ENCODE data around the gene RTP5. TPM values are rescaled to one million over a fixed set of nuclear protein-coding genes. Genes with fewer than 3 reads are reported as not detected.

Gene RTP5
- total and polyA plus RNA-seq, 2 experiments from 2014 or later, result not detected

GRCh38 chr2:241891315-241891987, 21.9 kb downstream of the RTP5 start:
- TF ChIP-seq EZH2phosphoT487 (IDR thresholded peaks at IDR 0.05; ENCODE audit: low read depth, severe bottlenecking, unreplicated experiment), result no peak
- no peak for TF ChIP-seq EZH2 (IDR thresholded peaks at IDR 0.05; ENCODE audit: borderline replicate concordance)
- TF ChIP-seq CTCF (IDR thresholded peaks at IDR 0.05; ENCODE audit: poor library complexity), result no peak
- no peak for DNase-seq (ENCODE audit: low spot score)
- H3K4me1 ChIP-seq (ENCODE audit: insufficient read depth), result peaks cover 8% of the 10 kb centered on the region
- H3K9me3 ChIP-seq (ENCODE audit: low read depth), result no peaks in the 10 kb centered on the region
- no peak overlapping the region for H3K27ac ChIP-seq
- H3K36me3 ChIP-seq (replicated peaks; ENCODE audit: insufficient read depth, low read depth), result no peaks in the 10 kb centered on the region
- H3K9me2 ChIP-seq (replicated peaks; ENCODE audit: insufficient read depth), result no peaks in the 10 kb centered on the region
- no peaks in the 10 kb centered on the region for H3K79me2 ChIP-seq
- no peaks in the 10 kb centered on the region for H3K27me3 ChIP-seq
- H3K4me3 ChIP-seq, result no peak overlapping the region
- no peak overlapping the region for H3K4me2 ChIP-seq
- no peaks in the 10 kb centered on the region for H4K20me1 ChIP-seq (ENCODE audit: insufficient read depth, poor library complexity, severe bottlenecking)
- no peak overlapping the region for H2AFZ ChIP-seq
- 94% methylated on average over 26 of the region's 27 CpGs for WGBS (ENCODE audit: low lambda C conversion rate, missing lambda C conversion rate)

GRCh38 chr2:241891988-241892298, 22.4 kb downstream of the RTP5 start:
- Histone ChIP-seq H3K4me3 (no peak overlapping the region), H3K79me2 (no peaks in the 10 kb centered on the region), H3K4me1 (ENCODE audit: insufficient read depth) (peaks cover 6% of the 10 kb centered on the region), H4K20me1 (ENCODE audit: insufficient read depth, poor library complexity, severe bottlenecking) (no peaks in the 10 kb centered on the region), H3K27ac (no peak overlapping the region), H3K9me3 (ENCODE audit: low read depth) (no peaks in the 10 kb centered on the region), H3K4me2 (no peak overlapping the region), H3K36me3 (replicated peaks; ENCODE audit: insufficient read depth, low read depth) (no peaks in the 10 kb centered on the region), H2AFZ (no peak overlapping the region), H3K9me2 (replicated peaks; ENCODE audit: insufficient read depth) (no peaks in the 10 kb centered on the region), H3K27me3 (no peaks in the 10 kb centered on the region)
- WGBS (ENCODE audit: low lambda C conversion rate, missing lambda C conversion rate), result 81% methylated on average over 3 of the region's 3 CpGs
- no peak for DNase-seq (ENCODE audit: low spot score)
- TF ChIP-seq EZH2 (IDR thresholded peaks at IDR 0.05; ENCODE audit: borderline replicate concordance), result no peak
- no peak for TF ChIP-seq EZH2phosphoT487 (IDR thresholded peaks at IDR 0.05; ENCODE audit: low read depth, severe bottlenecking, unreplicated experiment)
- no peak for TF ChIP-seq CTCF (IDR thresholded peaks at IDR 0.05; ENCODE audit: poor library complexity)

- no peak overlapping the region for H3K27ac ChIP-seq
- H4K20me1 ChIP-seq (ENCODE audit: insufficient read depth, poor library complexity, severe bottlenecking), result no peaks in the 10 kb centered on the region
- WGBS (ENCODE audit: low lambda C conversion rate, missing lambda C conversion rate), result 66% methylated on average over 22 of the region's 22 CpGs
- H2AFZ ChIP-seq, result no peak overlapping the region
- no peaks in the 10 kb centered on the region for H3K36me3 ChIP-seq (replicated peaks; ENCODE audit: insufficient read depth, low read depth)
- H3K4me1 ChIP-seq (ENCODE audit: insufficient read depth), result peaks cover 6% of the 10 kb centered on the region
- no peaks in the 10 kb centered on the region for H3K27me3 ChIP-seq
- no peaks in the 10 kb centered on the region for H3K9me3 ChIP-seq (ENCODE audit: low read depth)
- no peaks in the 10 kb centered on the region for H3K9me2 ChIP-seq (replicated peaks; ENCODE audit: insufficient read depth)
- no peak overlapping the region for H3K4me3 ChIP-seq
- no peak overlapping the region for H3K4me2 ChIP-seq
- TF ChIP-seq EZH2phosphoT487 (IDR thresholded peaks at IDR 0.05; ENCODE audit: low read depth, severe bottlenecking, unreplicated experiment) (no peak), EZH2 (IDR thresholded peaks at IDR 0.05; ENCODE audit: borderline replicate concordance) (no peak), CTCF (IDR thresholded peaks at IDR 0.05; ENCODE audit: poor library complexity) (no peak)
- no peaks in the 10 kb centered on the region for H3K79me2 ChIP-seq
- no peak for DNase-seq (ENCODE audit: low spot score)
These were observed 23.0 kb downstream of the RTP5 start for GRCh38 chr2:241892299-241893137.
